Stimulated activated naive CD4-positive, alpha-beta T cell (primary cell): ENCODE results near the gene ZBTB43.

Experiments
- DNase-seq, 6 experiments: peaks; one replicate each; lab custom pipeline; 2025; lab: John Stamatoyannopoulos, UW

ZBTB43 gene

DNA sequence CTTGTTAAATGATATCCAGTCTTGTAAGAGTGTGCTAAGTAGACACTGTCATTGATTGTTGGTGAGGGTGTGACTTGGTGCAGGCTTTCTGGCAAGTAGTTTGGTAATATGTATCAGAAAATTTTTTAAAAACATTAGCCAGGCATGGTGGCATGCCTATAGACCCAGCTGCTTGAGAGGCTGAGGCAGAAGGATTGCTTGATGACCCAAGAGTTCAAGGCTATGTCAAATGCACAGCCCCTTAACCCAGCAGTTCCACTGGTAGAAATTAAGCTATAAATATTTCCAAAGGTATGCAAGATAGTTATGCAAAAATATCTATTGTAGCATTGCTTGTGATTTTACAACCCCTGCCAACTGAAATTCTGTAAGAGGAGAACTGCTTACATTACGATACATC is 24.2 kb downstream of the ZBTB43 start:
- DNase-seq = no peak

DNA sequence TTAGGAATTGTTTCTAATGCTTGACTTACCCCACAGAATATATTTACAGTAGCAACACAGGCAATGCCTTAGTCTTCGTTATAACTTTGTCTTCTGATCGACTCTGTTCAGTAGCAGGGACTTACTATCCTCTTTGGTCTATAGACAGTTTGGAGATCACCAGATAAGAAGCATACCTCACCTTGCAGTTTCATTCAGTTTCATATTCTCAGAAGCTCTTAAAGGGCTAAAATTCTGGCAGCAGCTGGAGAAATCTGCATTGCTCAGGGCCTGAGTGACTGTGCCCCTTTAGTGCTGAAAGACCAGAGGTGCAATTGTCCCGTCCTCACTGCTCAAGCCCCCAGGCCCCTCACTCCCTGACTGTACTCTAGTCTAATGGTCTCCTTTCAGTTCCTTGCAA is 26.0 kb downstream of the ZBTB43 start:
- DNase-seq = no peak

DNA sequence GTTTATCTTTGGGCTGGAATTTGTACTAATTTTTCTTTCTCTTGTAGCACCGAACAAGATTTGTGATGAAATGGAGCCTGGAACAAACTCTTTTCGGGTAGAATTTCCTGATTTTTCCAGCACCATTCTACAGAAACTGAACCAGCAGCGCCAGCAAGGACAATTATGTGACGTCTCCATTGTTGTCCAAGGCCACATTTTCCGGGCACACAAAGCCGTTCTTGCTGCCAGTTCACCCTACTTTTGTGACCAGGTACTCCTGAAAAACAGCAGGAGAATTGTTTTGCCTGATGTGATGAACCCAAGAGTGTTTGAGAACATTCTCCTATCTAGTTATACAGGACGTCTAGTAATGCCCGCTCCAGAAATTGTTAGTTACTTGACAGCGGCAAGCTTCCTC is 27.6 kb downstream of the ZBTB43 start:
- DNase-seq = no peak

- DNase-seq = no peak
Measured at GRCh38 chr9:126833020-126833419, 28.2 kb downstream of the ZBTB43 start.

DNA sequence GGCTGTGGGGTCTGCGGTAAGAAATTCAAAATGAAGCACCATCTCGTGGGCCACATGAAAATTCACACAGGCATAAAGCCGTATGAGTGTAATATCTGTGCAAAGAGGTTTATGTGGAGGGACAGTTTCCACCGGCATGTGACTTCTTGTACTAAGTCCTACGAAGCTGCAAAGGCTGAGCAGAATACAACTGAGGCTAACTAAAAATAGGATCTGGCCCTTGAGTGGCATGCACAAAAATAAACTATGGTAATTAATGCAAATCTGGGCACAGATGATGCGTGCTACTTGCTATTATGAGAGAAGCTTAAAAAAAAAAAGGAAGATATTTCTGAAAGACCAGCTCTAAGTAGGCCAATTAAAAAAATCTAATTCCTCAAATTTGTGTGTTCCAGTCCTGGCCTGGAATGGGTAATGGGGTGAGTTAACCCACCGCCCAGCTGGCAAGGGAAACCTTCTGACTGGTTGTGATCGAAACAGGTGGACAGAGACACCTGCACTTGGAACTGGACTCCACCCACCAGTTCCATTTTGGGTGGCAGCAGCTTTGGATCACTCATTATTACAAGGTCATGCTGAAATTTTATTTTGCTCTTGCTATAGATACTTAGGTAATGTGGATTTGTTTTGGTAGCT is 29.0 kb downstream of the ZBTB43 start:
- DNase-seq = no peak

DNA sequence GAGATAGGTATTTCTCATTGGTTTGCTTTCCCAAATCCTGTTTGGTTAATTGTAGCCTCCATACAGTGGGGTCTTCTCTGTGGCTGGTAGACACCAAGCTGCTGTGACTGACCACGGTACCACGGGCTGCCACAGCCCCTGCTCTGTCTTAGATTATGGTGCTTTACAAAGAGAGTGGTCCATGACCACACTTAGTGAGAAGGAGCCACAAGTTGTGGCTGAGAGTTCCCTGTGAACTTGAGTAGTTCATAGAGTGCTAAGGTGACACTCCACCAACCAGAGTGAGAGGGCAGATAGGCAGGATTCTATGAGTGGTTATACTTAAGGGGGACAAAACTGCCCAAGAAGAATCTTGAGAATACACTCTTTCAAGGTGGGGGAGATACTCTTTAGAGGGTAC is 29.8 kb downstream of the ZBTB43 start:
- DNase-seq = no peak

DNA sequence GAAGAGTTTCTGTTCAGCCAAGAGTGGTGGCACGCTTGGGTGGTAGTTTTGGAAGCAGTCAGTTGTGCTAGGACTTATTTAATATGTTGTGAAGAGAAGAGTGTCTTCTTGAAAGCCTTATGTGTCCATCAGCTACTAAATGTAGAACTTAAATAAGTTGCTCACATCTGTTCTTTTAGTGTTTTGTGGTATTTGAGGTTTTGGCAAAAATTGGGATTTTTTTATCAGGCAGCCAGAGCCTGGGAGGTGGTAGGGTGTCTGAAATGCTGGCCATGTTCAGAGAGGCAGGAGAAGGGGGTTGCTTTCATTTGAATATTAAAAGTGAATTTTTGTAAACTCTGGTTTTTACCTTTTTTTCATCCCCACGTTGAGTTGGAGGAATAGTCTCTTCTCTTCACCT is 31.4 kb downstream of the ZBTB43 start:
- DNase-seq = no peak

GRCh38 chr9:126838055-126838811 is 33.4 kb downstream of the ZBTB43 start:
- no peak for DNase-seq

- DNase-seq = no peak
Measured at GRCh38 chr9:126838895-126839294, 34.1 kb downstream of the ZBTB43 start.

DNA sequence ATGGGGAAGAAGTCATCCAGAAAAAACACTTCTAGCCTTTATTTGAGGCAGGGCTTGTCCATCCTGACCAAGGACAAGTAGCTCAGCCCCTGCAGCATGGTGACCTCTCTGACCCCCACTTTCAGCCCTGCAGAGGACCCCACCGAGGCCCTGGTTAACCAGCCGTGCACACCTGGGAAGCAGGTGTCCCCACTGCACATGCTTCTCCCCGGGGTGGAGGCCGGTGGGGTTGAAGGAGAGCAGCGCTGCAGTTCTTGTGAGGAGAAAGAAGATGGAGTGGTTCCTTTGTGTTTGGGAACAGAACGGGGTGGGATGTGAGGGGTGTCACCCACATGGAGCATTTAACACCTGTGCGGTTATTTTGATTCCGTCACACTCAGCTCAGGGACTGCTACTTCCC is 34.5 kb downstream of the ZBTB43 start:
- no peak for DNase-seq

- no peak for DNase-seq
Measured at GRCh38 chr9:126842220-126842842, 37.5 kb downstream of the ZBTB43 start.

GRCh38 chr9:126842977-126843799 is 38.3 kb downstream of the ZBTB43 start:
- no peak for DNase-seq

- DNase-seq = no peak
Measured at GRCh38 chr9:126844085-126844484, 39.2 kb downstream of the ZBTB43 start.

DNA sequence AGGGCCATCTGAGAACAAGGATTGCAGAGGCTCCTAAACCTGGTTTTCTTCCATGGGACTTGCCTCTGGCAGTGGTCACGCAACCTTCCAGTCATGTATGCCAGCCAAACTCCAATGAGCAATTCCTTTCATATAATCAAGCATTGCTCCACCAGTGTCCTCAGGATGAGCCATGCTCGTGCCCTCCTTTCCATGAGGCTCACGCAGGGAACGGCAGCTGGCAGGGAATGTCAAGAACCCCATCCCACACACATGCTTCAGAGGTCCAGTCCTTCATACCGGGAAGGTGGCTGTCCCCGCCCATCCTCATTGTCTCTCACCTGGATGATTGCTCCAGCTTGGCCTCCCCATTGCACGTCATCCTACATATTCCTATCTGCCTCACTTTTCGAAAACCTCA is 42.2 kb downstream of the ZBTB43 start:
- DNase-seq = no peak

GRCh38 chr9:126849591-126850225 is 44.9 kb downstream of the ZBTB43 start:
- DNase-seq = no peak

DNA sequence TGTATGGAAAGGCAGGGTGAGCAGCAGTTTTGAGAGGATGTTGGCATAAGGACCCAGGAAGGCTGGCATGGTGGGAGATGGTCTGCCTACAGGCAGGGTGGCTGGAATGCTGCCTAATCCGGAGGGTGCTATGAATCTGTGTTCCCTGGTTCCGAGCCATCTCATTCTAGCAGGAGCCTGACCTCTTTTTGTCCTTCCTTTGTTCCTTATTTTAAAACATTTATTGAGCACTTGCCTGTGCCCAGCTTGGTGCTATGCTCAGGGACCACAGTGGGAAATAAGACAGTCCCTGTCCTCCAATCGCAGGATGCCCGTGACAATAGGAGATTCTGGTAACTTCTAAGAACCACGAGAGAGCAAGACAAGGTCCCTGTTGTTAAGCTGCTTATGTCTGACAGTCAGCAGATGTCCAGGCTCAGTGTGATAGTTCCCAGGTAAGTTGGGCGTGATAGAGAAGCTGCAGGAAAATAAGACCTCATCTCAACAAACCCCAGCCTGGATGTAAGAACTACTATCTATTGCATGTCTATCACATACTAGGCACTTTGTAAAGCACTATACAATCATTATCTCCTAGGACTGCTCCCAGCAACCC is 46.5 kb downstream of the ZBTB43 start:
- DNase-seq = no peak

GRCh38 chr9:126852086-126852688 is 47.3 kb downstream of the ZBTB43 start:
- DNase-seq = no peak

DNA sequence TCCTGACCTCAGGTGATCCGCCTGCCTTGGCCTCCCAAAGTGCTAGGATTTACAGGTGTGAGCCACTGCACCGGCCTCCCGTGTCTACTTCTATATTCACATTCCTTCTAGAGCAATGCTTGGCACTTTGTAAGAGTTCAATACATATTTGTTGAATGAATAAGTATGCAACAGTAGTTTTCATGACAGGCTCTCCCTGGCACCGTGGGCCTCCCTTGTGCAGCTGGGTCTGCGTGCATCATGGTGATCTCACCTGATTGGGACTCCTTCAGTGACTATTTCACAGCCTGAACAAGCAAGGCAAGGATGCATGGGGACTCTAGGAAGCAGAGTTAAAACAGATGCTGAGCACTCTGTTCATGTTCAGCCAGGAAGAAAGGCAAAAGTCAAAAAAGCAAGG is 48.8 kb downstream of the ZBTB43 start:
- no peak for DNase-seq

- DNase-seq = no peak
Measured at GRCh38 chr9:126854734-126855133, 49.9 kb downstream of the ZBTB43 start.

- no peak for DNase-seq
Measured at GRCh38 chr9:126856326-126856877, 51.6 kb downstream of the ZBTB43 start.
